MM.1S (cell line): ENCODE measurements around the gene OLFML1.

Experiments used
- CTCF ChIP-seq: fragments of 300-600 bp; sonication (generic); IDR thresholded peaks from 2 replicates; pipeline ENCODE4 v1.5.1; 2016; ENCODE audit warnings: antibody characterized with exemption, low read length, mixed read lengths
- EZH2 ChIP-seq: fragments of 300-600 bp; sonication (generic); optimal IDR thresholded peaks from 2 replicates; pipeline ENCODE3; 2017; ENCODE audit warnings: low read depth, mild to moderate bottlenecking, antibody characterized with exemption, low read length, mixed read lengths
- EZH2phosphoT487 ChIP-seq: fragments of 300-600 bp; sonication (generic); IDR thresholded peaks from 2 replicates; pipeline ENCODE4 v1.6.1; 2018; ENCODE audit warnings: antibody characterized with exemption, low read length

GRCh38 chr11:7471071-7471470 is 14.2 kb upstream of the OLFML1 start:
- TF ChIP-seq CTCF (no peak), EZH2 (no peak), EZH2phosphoT487 (no peak)
